HEK293 (cell line): ENCODE measurements around the gene RAP1GAP.

Experiments
- GLI4 ChIP-seq: fragments of 450-650 bp; formaldehyde crosslinking; IDR thresholded peaks from 2 replicates; pipeline ENCODE4 v1.5.1; 2016; ENCODE audit warnings: missing biosample characterization, missing genetic modification characterization
- KLF16 ChIP-seq: fragments of 450-650 bp; formaldehyde crosslinking; IDR thresholded peaks from 2 replicates; pipeline ENCODE4 v1.5.1; 2017; ENCODE audit warnings: missing biosample characterization, missing genetic modification characterization
- PRDM1 ChIP-seq: fragments of 450-650 bp; formaldehyde crosslinking; IDR thresholded peaks from 2 replicates; pipeline ENCODE4; 2016; ENCODE audit warnings: missing biosample characterization, missing genetic modification characterization
- ZBTB21 ChIP-seq: fragments of 450-650 bp; formaldehyde crosslinking; IDR thresholded peaks from 2 replicates; pipeline ENCODE4 v1.5.1; 2017; ENCODE audit warnings: missing biosample characterization, missing genetic modification characterization
- ZBTB7A ChIP-seq: fragments of 450-650 bp; formaldehyde crosslinking; IDR thresholded peaks from 2 replicates; pipeline ENCODE4 v1.5.1; 2016; ENCODE audit warnings: low read depth, missing biosample characterization, missing genetic modification characterization
- ZFP41 ChIP-seq: fragments of 450-650 bp; formaldehyde crosslinking; IDR thresholded peaks from 2 replicates; pipeline ENCODE4 v1.5.1; 2016; ENCODE audit warnings: missing biosample characterization, missing genetic modification characterization, borderline replicate concordance
- ZNF140 ChIP-seq: fragments of 450-650 bp; formaldehyde crosslinking; IDR thresholded peaks from 2 replicates; pipeline ENCODE4 v1.5.1; 2016; ENCODE audit warnings: missing biosample characterization, missing genetic modification characterization
- ZNF175 ChIP-seq: fragments of 450-650 bp; formaldehyde crosslinking; IDR thresholded peaks from 2 replicates; pipeline ENCODE4 v1.5.1; 2016; ENCODE audit warnings: missing biosample characterization, missing genetic modification characterization
- ZNF248 ChIP-seq: fragments of 450-650 bp; formaldehyde crosslinking; IDR thresholded peaks from 2 replicates; pipeline ENCODE4 v1.5.1; 2017; ENCODE audit warnings: missing biosample characterization, missing genetic modification characterization
- ZNF621 ChIP-seq: fragments of 450-650 bp; formaldehyde crosslinking; IDR thresholded peaks from 2 replicates; pipeline ENCODE4 v1.5.1; 2017; ENCODE audit warnings: missing biosample characterization, missing genetic modification characterization
- TF ChIP-seq, protein P1 (sequence below): fragments of 450-650 bp; formaldehyde crosslinking; IDR thresholded peaks from 2 replicates; pipeline ENCODE4 v1.5.1; 2016; ENCODE audit warnings: missing biosample characterization, missing genetic modification characterization
- TF ChIP-seq, protein P2 (sequence below): fragments of 450-650 bp; formaldehyde crosslinking; IDR thresholded peaks from 2 replicates; pipeline ENCODE4 v1.5.1; 2016; ENCODE audit warnings: missing biosample characterization, missing genetic modification characterization
- TF ChIP-seq, protein P3 (sequence below): fragments of 450-650 bp; formaldehyde crosslinking; optimal IDR thresholded peaks from 2 replicates; pipeline ENCODE3; 2016; ENCODE audit warnings: missing biosample characterization, mild to moderate bottlenecking, missing genetic modification characterization
- TF ChIP-seq, protein P4 (sequence below): fragments of 450-650 bp; formaldehyde crosslinking; IDR thresholded peaks from 2 replicates; pipeline ENCODE4 v1.5.1; 2016; ENCODE audit warnings: missing biosample characterization, missing genetic modification characterization

DNA sequence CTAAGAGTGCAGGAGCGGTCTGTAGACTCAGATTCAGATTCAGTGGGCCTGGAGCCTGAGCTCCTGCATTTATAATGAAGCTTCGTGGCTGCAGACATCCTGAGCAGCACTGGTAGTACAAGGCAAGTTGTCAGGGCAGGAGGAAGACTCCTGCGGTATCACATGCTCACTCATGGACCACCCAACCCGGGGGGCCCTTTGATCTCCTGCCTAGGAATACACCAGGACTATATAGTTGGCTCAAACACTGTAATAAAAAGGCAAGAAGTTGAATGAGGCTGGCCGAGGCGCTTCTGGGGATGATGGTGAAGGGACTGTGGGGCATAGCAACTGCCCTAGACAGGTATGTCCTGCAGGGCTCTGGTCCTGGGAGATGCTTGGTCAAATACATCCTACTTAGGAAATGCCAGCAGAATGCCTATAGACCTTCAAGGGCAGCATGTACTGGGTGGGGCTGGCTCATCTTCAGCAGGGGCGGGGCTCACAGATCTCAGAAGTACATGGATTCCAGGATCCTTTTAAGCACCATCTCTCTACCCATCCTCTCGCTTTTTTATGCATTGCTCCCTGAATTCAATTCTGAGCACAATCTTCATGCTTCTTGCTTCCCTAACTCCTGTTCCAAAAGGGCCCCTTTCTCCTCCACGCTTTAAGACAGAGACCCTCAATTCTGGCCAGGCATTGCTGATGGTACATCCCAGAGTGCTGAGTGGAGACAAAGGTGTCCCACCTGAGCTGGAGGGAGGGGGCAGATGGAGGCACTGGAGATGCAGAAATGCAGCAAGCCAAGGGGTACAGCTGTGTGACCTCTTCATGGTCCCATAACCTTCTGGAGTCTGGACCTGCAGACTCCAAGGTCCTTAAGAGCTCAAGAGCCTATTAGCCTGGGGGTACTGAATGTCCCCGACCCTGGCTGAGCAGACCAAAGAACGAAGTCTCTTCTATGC, 2.1 kb upstream of the RAP1GAP start:
- TF ChIP-seq ZFP41 (tag by site-specific recombination) (no peak), ZNF140 (tag by site-specific recombination) (no peak), ZBTB21 (tag by site-specific recombination) (no peak), PRDM1 (tag by site-specific recombination) (no peak), ZBTB7A (tag by site-specific recombination) (no peak), ZNF621 (tag by site-specific recombination) (no peak), ZNF175 (tag by site-specific recombination) (no peak), ZNF248 (tag by site-specific recombination) (no peak), KLF16 (tag by site-specific recombination) (no peak), GLI4 (tag by site-specific recombination) (no peak)
- TF ChIP-seq, protein P1, sequence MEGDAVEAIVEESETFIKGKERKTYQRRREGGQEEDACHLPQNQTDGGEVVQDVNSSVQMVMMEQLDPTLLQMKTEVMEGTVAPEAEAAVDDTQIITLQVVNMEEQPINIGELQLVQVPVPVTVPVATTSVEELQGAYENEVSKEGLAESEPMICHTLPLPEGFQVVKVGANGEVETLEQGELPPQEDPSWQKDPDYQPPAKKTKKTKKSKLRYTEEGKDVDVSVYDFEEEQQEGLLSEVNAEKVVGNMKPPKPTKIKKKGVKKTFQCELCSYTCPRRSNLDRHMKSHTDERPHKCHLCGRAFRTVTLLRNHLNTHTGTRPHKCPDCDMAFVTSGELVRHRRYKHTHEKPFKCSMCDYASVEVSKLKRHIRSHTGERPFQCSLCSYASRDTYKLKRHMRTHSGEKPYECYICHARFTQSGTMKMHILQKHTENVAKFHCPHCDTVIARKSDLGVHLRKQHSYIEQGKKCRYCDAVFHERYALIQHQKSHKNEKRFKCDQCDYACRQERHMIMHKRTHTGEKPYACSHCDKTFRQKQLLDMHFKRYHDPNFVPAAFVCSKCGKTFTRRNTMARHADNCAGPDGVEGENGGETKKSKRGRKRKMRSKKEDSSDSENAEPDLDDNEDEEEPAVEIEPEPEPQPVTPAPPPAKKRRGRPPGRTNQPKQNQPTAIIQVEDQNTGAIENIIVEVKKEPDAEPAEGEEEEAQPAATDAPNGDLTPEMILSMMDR (tag by site-specific recombination): no peak
- TF ChIP-seq, protein P2, sequence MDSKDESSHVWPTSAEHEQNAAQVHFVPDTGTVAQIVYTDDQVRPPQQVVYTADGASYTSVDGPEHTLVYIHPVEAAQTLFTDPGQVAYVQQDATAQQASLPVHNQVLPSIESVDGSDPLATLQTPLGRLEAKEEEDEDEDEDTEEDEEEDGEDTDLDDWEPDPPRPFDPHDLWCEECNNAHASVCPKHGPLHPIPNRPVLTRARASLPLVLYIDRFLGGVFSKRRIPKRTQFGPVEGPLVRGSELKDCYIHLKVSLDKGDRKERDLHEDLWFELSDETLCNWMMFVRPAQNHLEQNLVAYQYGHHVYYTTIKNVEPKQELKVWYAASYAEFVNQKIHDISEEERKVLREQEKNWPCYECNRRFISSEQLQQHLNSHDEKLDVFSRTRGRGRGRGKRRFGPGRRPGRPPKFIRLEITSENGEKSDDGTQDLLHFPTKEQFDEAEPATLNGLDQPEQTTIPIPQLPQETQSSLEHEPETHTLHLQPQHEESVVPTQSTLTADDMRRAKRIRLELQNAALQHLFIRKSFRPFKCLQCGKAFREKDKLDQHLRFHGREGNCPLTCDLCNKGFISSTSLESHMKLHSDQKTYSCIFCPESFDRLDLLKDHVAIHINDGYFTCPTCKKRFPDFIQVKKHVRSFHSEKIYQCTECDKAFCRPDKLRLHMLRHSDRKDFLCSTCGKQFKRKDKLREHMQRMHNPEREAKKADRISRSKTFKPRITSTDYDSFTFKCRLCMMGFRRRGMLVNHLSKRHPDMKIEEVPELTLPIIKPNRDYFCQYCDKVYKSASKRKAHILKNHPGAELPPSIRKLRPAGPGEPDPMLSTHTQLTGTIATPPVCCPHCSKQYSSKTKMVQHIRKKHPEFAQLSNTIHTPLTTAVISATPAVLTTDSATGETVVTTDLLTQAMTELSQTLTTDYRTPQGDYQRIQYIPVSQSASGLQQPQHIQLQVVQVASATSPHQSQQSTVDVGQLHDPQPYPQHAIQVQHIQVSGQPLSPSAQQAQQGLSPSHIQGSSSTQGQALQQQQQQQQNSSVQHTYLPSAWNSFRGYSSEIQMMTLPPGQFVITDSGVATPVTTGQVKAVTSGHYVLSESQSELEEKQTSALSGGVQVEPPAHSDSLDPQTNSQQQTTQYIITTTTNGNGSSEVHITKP: peak; percentile 55
- TF ChIP-seq, protein P3, sequence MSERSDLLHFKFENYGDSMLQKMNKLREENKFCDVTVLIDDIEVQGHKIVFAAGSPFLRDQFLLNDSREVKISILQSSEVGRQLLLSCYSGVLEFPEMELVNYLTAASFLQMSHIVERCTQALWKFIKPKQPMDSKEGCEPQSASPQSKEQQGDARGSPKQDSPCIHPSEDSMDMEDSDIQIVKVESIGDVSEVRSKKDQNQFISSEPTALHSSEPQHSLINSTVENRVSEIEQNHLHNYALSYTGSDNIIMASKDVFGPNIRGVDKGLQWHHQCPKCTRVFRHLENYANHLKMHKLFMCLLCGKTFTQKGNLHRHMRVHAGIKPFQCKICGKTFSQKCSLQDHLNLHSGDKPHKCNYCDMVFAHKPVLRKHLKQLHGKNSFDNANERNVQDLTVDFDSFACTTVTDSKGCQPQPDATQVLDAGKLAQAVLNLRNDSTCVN (tag by site-specific recombination): no peak
- TF ChIP-seq, protein P4, sequence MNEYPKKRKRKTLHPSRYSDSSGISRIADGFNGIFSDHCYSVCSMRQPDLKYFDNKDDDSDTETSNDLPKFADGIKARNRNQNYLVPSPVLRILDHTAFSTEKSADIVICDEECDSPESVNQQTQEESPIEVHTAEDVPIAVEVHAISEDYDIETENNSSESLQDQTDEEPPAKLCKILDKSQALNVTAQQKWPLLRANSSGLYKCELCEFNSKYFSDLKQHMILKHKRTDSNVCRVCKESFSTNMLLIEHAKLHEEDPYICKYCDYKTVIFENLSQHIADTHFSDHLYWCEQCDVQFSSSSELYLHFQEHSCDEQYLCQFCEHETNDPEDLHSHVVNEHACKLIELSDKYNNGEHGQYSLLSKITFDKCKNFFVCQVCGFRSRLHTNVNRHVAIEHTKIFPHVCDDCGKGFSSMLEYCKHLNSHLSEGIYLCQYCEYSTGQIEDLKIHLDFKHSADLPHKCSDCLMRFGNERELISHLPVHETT (tag by site-specific recombination): no peak
